B cell (primary cell): ENCODE results near the gene BHLHA15.

Source experiments
- CTCF ChIP-seq: fragments of 200-600 bp; IDR thresholded peaks from one replicate; pipeline ENCODE4 v1.8.0; 2022; ENCODE audit warnings: antibody characterized with exemption, mild to moderate bottlenecking
- EZH2 ChIP-seq: IDR thresholded peaks from 2 replicates; pipeline ENCODE4 v1.6.1; 2012; ENCODE audit warnings: borderline replicate concordance, low read depth, mild to moderate bottlenecking, moderate library complexity, low read length; ENCODE audit not compliant: insufficient read depth, poor library complexity, severe bottlenecking

DNA sequence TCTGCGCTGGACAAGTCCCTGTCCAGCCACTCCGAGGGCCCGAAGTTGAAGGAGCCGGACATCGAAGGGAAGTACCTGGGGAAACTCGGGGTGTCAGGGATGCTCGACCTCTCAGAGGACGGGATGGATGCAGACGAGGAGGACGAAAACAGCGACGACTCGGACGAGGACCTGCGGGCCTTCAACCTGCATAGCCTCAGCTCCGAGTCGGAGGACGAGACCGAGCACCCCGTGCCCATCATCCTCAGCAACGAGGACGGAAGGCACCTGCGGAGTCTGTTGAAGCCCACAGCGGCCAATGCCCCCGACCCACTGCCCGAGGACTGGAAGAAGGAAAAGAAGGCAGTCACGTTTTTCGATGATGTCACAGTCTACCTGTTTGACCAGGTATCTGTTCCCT, 17.1 kb upstream of the BHLHA15 start:
- TF ChIP-seq CTCF: no peak
- no peak for TF ChIP-seq EZH2
